Activated naive CD8-positive, alpha-beta T cell treated with anti-CD3 and anti-CD28 coated beads, Interleukin-2, amount 50 U/mL, for 16 hours (primary cell): ENCODE measurements around the gene THRSP.
"Not testable (repeated sequence)": the region's sequence is repeated elsewhere in the genome, so short reads cannot be mapped to it uniquely, and the experiment has no call there.

ENCODE experiments used
- DNase-seq: peaks from one replicate; pipeline ENCODE4 v3.0.0-alpha.2; 2020; ENCODE audit warnings: low read depth, low spot score

The THRSP gene

DNA sequence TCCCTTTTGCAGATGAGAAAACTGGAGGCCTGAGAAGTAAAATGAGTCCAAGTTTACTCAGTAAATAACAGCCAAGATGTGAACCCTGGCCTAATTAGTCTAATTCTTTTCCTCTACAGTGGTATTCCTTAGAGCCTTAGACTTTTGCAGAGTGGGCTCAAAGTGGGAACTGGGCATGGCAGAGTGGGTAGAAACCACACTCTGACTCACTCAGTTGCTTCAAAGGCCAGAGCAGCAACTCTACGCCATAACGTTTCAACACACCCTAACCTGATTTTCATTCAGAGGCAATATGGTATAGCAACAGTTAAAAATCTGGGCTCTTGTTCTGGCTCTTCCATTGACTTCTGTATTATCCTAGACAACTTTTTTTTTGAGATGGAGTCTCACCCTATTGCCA lies 2.8 kb downstream of the THRSP start:
- DNase-seq: no peak

- DNase-seq: no peak
Measured at GRCh38 chr11:78067704-78068103, 4.0 kb downstream of the THRSP start.

- DNase-seq: no peak
Measured at GRCh38 chr11:78069465-78069864, 5.8 kb downstream of the THRSP start.

- DNase-seq: no peak
Measured at GRCh38 chr11:78070621-78071020, 7.0 kb downstream of the THRSP start.

DNA sequence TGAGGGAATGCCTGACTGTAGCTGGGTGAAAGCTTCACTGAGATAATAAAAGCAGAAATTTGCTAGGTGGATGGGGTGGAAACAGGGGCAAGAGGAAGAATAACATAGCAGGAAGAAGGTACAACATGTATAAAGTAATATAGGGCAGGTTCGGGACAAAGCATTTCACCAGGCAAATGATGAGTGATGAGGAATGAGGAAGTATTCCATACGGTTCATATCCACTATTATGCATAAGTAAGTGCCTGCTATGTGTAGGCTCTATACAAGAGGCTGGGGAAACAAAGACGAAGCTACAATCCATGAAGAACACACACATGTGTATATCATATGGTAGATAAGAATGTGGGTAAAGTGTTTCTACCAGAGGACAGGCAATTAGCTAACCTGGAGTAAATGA lies 8.1 kb downstream of the THRSP start:
- no peak for DNase-seq

GRCh38 chr11:78072455-78072854 lies 8.8 kb downstream of the THRSP start:
- no peak for DNase-seq

DNA sequence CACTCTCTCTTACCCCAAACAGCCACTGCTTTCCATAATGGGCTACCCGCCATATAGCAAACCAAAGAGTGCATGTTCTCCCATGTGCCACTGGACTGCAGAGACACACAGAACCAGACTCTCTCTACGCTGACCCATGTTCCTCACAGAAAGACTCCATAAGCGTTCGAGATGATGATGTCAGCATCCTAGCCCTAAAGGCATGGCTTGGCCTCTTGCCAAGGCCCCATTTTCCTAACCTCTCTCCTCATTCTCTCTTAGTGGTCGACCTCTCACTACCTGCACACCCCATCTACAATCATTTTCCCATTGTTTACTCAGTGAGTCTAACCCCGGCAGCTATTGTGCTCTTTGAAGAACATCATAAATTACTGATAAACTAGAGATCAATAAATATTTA lies 11.1 kb downstream of the THRSP start:
- no peak for DNase-seq

DNA sequence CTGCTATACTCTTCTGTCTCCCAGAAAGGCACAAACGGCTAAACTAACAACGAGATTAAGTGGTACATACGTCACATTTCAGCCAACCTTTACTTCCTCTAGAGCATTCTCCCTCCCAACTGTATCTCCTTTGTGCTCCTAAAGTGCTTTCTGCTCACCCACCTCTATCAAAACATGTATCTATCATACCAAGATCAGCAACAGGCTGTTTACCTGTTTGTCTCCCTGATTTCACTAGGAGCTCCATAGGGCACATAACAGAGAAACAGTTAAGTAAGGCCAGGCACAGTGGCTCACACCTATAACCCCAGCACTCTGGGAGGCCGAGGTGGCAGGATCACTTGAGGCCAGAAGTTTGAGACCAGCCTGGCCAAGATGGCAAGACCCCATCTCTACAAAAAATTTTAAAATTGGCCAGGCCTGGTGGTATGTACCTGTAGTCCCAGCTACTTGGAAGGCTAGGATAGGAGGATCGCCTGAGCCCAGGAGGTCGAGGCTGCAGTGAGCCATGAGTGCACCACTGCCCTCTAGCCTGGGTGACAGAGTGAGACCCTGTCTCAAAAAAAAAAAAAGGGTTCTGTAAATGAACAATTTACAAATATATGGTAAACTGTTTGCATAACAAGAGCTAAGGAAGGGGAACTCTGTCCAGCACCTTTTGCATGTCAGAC lies 13.2 kb downstream of the THRSP start:
- DNase-seq: no peak

GRCh38 chr11:78077592-78077991 lies 13.9 kb downstream of the THRSP start:
- DNase-seq: not testable (repeated sequence)

- no peak for DNase-seq
Measured at GRCh38 chr11:78078218-78079167, 14.8 kb downstream of the THRSP start.

DNA sequence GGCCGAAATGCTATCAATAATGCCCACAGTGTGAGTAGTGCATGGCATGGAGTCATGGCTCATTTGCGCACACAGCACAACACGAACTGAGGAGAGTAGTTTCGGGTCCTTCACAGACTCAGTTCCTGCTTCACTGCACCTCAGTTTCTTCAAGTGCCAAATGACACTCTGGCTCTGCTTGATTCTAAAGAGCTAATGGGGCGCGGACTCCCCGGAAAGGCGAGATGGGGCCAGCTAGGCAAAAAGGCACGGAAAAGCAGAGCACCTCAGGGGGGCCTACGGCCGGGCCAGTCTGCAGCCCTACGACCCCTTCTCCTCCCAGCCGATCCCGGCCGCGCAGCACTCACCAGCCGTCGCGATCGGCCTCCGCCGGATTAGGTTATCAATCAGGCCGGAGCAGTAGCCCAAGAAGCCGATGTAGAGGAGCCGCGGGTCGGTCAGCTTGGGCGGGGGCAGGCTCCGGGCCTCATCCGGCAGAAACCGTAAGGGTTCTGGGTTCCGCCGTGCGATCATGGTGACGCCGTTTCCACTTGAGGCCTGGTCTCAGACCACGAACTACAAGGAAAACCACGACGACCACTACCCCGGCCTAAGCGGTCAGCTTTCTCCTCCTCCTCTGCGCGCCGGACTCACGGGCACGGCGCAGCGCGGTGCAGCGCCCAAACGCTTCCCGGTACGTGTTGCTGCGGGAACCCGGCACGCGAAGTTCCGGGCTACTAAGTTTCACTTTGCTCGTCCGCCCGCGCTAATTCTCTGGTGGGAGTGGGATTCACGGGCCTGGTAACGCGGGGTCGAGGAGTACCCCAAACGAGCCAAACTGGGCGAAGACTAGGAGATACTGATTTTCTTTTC lies 15.8 kb downstream of the THRSP start, which contains the start of gene NDUFC2:
Gene NDUFC2, minus strand, starts transcription at position 631 of the 852 bp plus-strand sequence. Its CDS starts 118 bp downstream, at position 513.
- peak; percentile 6 for DNase-seq

- no peak for DNase-seq
Measured at GRCh38 chr11:78080084-78080817, 16.6 kb downstream of the THRSP start.

- DNase-seq: no peak
Measured at GRCh38 chr11:78080818-78081495, 17.3 kb downstream of the THRSP start.

- no peak for DNase-seq
Measured at GRCh38 chr11:78081583-78081982, 17.9 kb downstream of the THRSP start.

GRCh38 chr11:78082146-78082545 lies 18.5 kb downstream of the THRSP start:
- DNase-seq: no peak

- no peak for DNase-seq
Measured at GRCh38 chr11:78083021-78083420, 19.4 kb downstream of the THRSP start.

GRCh38 chr11:78084506-78084905 lies 20.8 kb downstream of the THRSP start:
- not testable (repeated sequence) for DNase-seq

DNA sequence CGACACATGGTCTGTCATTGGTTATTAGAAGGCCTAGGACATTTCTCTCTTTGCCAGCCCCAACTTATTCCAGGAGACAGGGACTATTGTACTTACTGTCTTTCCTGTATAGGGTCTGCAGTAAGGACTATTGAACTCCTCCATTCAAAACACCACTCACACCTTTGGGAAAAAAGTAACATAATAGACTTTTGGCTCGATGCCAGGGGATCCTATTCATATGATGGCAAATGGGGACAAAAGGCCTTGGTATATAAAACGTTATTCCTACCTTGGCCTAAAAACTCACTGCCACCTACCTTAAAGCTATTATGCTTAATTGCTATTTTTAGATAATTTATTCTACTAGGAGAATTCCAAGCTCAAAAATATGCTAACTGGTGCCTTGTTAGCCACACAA lies 22.3 kb downstream of the THRSP start:
- DNase-seq: no peak

DNA sequence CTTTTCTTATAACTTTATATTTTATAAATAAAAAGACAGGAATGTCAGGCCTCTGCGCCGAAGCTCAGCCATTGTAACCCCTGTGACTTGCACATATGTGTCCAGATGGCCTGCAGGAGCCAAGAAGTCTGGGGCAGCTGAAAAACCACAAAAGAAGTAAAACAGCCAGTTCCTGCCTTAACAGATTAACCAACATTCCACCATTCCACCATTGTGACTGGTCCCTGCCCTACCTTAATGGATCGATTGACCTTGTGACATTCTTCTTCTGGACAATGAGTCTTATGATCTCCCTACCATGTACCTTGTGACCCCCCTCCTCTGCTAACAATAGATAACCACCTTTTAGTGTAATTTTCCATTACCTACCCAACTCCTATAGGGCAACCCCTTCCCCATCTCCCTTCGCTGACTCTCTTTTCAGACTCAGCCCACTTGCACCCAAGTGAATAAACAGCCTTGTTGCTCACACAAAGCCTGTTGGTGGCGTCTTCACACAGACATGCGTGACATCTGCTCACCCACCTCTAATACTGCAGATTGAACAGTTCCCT lies 22.9 kb downstream of the THRSP start:
- DNase-seq: not testable (repeated sequence)

- DNase-seq: no peak
Measured at GRCh38 chr11:78094250-78094649, 30.6 kb downstream of the THRSP start.
